ENCODE results near the gene PZP. TPM values are rescaled to one million over a fixed set of nuclear protein-coding genes. Genes with fewer than 3 reads are reported as not detected.

PZP gene
- total RNA-seq, 1 experiment from 2014 or later = not detected

DNA sequence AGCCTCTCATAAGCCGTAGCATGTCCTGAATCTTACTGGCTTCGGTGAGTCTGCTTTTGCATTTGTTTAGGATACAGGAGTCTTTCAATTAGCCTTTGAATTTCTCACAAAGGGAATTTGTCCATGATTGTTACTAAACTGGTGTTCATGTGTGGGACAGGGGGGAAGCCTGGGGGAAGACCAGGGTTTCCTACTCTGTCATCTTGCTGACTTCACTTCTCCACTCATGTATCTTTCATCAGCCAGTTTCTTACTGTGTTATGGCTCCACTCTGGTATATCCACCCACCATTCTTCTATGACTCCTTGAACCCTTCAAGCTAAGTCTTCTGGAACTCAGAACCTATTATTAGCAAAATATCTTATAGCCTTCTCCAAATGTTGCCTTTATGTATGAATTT is 60.7 kb downstream of the PZP start:
- DNase-seq = no peak
- Histone ChIP-seq H3K27ac (ENCODE audit: insufficient read length, low read depth, low read length) (no peak overlapping the region), H3K14ac (ENCODE audit: insufficient read depth, low read length) (no peak overlapping the region), H4K8ac (replicated peaks; ENCODE audit: insufficient read length, low read depth, low read length) (no peak overlapping the region), H4K20me1 (ENCODE audit: control insufficient read depth, insufficient read depth, insufficient read length) (no peaks in the 10 kb centered on the region), H3K9ac (ENCODE audit: extremely low read depth, insufficient read length, low read length) (no peak overlapping the region), H2BK5ac (ENCODE audit: insufficient read length, low read length) (no peak overlapping the region), H3K56ac (ENCODE audit: insufficient read length, low read depth, low read length) (no peak overlapping the region), H3K18ac (ENCODE audit: insufficient read length, low read depth, low read length) (no peak overlapping the region), H3K4me2 (ENCODE audit: insufficient read depth, insufficient read length, low read length) (no peak overlapping the region), H3K27me3 (ENCODE audit: insufficient read depth, low read length) (no peaks in the 10 kb centered on the region), H3T11ph (ENCODE audit: low read length) (no peak overlapping the region), H2BK15ac (ENCODE audit: low read depth, low read length) (no peak overlapping the region), H4K5ac (ENCODE audit: insufficient read length, low read depth, low read length) (no peak overlapping the region), H2AK5ac (ENCODE audit: insufficient read length, low read length) (no peak overlapping the region), H3K23me2 (ENCODE audit: insufficient read length, low read depth, low read length, poor library complexity, severe bottlenecking) (no peaks in the 10 kb centered on the region), H3K4me1 (ENCODE audit: insufficient read depth, low read length) (no peaks in the 10 kb centered on the region), H4K91ac (ENCODE audit: insufficient read length, low read depth, low read length) (no peak overlapping the region), H2BK20ac (ENCODE audit: low read depth, low read length, poor library complexity, severe bottlenecking) (no peak overlapping the region), H3K79me1 (ENCODE audit: insufficient read depth, low read depth, low read length, poor library complexity, severe bottlenecking) (no peaks in the 10 kb centered on the region), H2BK12ac (ENCODE audit: insufficient read length, low read depth, low read length) (no peak overlapping the region), H3K9me3 (ENCODE audit: control insufficient read depth, low read depth, low read length) (peaks cover 12% of the 10 kb centered on the region), H3K79me2 (ENCODE audit: insufficient read depth, low read length) (no peaks in the 10 kb centered on the region), H3K23ac (ENCODE audit: insufficient read length, low read depth, low read length) (no peak overlapping the region), H2AFZ (ENCODE audit: low read length) (no peak overlapping the region), H2BK120ac (ENCODE audit: low read depth, low read length, poor library complexity, severe bottlenecking) (no peak overlapping the region), H3K4ac (ENCODE audit: low read depth, low read length) (no peak overlapping the region)
- TF ChIP-seq, protein P1, sequence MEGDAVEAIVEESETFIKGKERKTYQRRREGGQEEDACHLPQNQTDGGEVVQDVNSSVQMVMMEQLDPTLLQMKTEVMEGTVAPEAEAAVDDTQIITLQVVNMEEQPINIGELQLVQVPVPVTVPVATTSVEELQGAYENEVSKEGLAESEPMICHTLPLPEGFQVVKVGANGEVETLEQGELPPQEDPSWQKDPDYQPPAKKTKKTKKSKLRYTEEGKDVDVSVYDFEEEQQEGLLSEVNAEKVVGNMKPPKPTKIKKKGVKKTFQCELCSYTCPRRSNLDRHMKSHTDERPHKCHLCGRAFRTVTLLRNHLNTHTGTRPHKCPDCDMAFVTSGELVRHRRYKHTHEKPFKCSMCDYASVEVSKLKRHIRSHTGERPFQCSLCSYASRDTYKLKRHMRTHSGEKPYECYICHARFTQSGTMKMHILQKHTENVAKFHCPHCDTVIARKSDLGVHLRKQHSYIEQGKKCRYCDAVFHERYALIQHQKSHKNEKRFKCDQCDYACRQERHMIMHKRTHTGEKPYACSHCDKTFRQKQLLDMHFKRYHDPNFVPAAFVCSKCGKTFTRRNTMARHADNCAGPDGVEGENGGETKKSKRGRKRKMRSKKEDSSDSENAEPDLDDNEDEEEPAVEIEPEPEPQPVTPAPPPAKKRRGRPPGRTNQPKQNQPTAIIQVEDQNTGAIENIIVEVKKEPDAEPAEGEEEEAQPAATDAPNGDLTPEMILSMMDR (conservative IDR thresholded peaks at IDR 0.05) = no peak
- Mint-ChIP-seq H3K27ac (no peak overlapping the region), H3K36me3 (ENCODE audit: insufficient read depth in 1 of 3, low read depth in 3 of 3) (peaks cover 10 to 31% (median 22%) of the 10 kb centered on the region in 3 experiments), H3K4me3 (no peak overlapping the region), H3K4me1 (peaks cover 0 to 3% of the 10 kb centered on the region in 2 experiments; a peak in 1 of 4 replicates), H3K27me3 (ENCODE audit: low read depth) (peaks cover 2% of the 10 kb centered on the region), H3K9me3 (peaks cover 31 to 34% of the 10 kb centered on the region in 2 experiments)
- no CpG with 5 or more reads among the region's 2 CpGs for WGBS (ENCODE audit: extremely low coverage, insufficient read length, low lambda C conversion rate)

Measured in H9 (cell line).